GDM1 (cell line): ENCODE data around the gene RPL29.
"Not testable (repeated sequence)": the region's sequence is repeated elsewhere in the genome, so short reads cannot be mapped to it uniquely, and the experiment has no call there.

Source experiments
- DNase-seq: peaks from one replicate; lab custom pipeline; 2025; lab: John Stamatoyannopoulos, UW

Gene RPL29

DNA sequence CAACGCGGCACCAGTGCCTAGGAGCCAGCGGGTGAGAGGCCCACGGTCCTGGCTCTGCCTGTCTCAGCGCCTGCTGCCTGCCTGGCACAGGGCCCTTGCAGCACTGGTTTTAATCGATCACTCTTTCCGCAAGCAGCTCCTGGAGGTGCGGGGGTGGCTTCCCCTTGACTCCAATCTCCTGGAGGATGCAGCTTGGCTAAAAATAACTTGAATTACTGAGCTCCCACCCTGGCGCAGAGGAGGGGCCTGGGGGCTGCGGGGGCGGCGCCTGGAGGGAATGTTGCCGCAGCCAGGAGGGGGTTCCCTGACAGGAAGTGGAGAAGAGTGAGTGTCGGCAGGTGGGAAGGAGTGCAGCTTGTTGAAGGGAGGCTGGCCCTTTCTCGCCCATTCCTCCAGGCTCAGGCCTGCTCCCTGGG lies 9.9 kb upstream of the RPL29 start:
- DNase-seq = no peak

GRCh38 chr3:52004906-52005395 lies 9.3 kb upstream of the RPL29 start:
- no peak for DNase-seq

DNA sequence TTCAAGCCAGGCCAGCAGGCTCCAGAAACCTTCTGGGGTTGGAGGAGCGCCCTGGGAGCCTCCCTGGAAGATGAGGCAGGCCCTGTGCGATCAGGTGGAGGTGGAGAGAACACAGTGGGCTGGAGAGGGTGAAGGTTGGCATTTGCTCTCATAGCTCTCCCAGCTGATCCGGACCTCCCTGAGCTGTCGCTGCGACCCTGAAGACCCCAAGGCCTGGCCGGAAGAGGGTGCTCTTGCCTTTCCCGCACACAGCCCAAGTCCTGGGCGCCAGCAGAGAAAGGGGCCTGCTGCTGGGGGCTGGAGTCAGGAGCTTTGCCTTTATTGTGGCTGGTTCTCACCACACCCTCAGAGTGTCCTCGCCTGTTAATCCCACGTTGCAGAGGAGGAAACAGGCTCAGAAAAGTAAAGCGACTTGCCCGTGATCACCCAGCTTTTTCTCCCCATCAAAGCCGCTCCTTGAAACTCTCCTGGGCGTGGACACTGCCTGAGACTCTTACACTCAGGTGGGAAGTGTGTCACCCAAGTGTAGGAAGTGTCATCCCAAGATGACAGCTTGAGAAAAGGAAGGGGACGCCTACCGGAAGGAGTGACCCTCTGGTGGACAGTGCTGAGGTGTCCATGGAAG lies 8.6 kb upstream of the RPL29 start:
- peak; percentile 45 for DNase-seq

- no peak for DNase-seq
Observed at GRCh38 chr3:52002748-52003147, 7.1 kb upstream of the RPL29 start.

GRCh38 chr3:52001443-52001974 lies 5.8 kb upstream of the RPL29 start:
- DNase-seq = peak; percentile 69

DNA sequence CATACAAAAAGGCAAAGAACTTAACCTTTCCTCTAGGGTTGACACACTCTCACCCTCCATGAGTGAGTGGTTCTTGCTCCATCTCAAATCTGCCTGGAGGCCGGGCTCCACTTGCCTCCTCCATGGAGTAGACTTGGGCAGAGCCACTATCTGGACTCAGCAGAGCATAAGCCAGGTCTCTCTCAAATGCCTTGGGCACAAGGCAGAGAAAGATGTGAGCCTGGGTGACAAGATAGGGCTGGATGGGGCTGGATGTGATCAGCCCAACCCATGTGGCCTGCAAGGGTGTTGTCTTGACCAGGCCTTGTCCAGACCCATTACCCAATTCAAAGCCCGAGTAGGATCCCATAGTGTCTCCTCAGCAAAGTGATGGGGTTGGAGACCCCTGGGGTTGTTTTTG lies 4.2 kb upstream of the RPL29 start:
- no peak for DNase-seq

- no peak for DNase-seq
Observed at GRCh38 chr3:51998774-51999173, 3.1 kb upstream of the RPL29 start.

DNA sequence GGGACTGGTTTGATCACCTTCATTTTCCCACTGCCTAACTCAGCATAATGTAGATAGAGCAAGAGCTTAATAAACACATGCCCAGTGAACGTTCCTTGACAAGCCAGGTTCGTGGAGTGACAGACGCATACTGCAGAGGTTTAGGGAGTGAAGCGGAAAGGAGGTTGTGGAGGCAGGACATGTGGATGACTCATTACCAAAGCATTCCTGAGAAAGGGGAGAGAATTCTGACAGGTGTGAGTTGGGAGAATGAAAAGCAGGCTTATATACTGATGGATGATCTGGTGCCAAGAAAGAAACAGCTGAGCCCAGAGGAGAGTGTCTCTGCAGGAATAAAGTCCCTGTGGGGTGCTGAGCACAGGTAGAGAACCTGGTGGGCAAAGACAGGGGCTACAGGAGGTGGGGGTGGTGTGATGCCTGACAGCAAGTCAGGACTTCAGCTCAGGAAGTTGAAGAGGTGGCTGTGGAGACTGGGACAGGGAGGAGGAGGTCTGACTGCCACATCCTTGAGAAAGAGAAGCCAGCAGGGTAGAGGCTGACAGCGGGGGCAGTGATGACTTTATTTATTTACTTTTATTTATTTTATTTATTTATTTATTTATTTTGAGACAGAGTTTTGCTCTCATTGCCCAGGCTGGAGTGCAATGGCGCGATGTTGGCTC lies 2.4 kb upstream of the RPL29 start:
- DNase-seq = no peak

GRCh38 chr3:51997172-51997571 lies 1.5 kb upstream of the RPL29 start:
- DNase-seq = no peak

DNA sequence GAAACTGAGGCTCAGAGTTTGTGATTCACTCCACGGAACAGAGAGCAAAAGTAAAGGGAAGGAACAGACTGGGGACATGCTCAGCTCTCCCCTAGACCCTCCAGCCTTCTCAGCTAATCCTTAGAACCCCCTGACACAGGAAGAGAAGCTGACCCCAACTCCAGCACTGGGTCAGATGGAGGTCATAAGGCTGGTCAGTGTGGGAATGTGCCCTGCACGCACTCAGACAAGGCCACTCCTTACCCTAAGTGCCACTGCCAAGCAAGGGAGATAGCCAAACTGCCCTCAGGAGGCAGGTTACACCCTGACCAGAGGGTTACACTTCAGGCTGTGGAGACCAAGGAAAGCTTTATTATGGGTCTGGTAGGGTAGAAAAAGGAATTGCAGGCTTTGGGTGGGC lies 1.2 kb downstream of the RPL29 start:
- DNase-seq = no peak

DNA sequence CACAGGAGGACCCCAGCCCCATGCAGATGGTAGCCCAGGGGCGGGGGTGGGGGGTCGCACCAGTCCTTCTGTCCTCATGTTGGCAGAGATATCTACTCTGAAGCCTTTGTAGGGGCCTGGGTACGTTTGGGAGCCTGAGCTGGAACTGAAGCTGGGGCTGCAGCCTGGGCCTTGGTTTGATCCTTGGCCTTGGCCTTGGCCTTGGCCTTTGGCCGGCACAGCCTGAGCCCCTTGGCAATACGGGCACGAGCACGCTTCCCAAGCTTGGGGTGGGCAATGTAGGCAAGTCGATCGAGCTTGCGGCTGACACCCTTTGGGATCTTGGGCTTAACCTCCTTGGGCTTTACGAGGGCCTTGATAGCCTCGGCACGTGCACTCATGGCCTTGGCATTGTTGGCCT lies 2.0 kb downstream of the RPL29 start:
- DNase-seq = not testable (repeated sequence)

- no peak for DNase-seq
Observed at GRCh38 chr3:51992017-51992682, 3.5 kb downstream of the RPL29 start.

- not testable (repeated sequence) for DNase-seq
Observed at GRCh38 chr3:51990501-51990971, 5.2 kb downstream of the RPL29 start.

DNA sequence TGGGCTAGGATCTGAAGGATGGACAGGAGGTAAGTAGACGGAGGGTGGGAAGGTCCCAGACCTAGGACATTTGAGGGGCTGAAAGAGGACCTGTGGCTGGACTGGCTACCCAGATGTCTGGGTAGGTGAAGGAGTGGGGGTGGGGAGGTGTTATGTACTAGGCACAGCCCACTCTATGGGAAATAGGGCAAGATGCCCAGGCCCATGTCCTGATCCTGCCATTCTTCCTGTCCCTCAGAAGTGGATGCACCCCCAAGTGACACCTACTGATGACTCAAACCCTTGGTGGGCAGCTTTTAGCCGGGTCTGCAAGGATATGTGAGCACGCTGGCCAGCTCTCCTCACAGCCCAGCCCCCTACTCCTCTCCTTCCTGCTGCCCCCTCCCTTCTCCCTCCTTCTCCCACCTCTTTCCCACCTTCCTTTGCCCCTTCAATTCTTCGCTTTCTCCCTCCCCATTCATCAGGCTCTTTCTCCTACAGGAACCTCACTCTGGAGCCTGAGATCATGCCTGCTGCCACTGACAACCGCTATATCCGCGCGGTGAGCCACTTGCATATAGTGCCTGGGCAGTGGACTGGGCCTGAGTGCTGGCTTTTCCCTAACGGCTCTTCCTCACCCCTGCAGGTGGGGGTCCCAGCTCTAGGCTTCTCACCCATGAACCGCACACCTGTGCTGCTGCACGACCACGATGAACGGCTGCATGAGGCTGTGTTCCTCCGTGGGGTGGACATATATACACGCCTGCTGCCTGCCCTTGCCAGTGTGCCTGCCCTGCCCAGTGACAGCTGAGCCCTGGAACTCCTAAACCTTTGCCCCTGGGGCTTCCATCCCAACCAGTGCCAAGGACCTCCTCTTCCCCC lies 7.2 kb downstream of the RPL29 start:
- DNase-seq = no peak

DNA sequence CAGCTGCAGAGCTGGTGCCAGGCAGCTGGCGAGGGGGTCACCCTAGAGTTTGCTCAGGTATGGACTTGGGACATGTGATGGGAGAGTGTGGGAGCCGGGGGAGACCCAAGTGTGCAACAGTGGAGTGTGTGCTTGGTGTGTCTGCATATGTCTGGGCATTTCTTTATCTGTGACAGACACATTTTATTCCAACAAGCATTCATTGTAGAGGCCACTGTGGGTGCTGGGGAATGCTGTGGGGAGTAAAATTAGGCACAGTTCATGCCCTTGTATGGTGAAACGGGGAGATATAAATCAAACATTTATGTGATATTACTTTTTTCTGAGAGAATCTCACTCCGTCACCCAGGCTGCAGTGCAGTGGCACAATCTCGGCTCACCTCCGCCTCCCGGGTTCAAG lies 8.1 kb downstream of the RPL29 start:
- no peak for DNase-seq

DNA sequence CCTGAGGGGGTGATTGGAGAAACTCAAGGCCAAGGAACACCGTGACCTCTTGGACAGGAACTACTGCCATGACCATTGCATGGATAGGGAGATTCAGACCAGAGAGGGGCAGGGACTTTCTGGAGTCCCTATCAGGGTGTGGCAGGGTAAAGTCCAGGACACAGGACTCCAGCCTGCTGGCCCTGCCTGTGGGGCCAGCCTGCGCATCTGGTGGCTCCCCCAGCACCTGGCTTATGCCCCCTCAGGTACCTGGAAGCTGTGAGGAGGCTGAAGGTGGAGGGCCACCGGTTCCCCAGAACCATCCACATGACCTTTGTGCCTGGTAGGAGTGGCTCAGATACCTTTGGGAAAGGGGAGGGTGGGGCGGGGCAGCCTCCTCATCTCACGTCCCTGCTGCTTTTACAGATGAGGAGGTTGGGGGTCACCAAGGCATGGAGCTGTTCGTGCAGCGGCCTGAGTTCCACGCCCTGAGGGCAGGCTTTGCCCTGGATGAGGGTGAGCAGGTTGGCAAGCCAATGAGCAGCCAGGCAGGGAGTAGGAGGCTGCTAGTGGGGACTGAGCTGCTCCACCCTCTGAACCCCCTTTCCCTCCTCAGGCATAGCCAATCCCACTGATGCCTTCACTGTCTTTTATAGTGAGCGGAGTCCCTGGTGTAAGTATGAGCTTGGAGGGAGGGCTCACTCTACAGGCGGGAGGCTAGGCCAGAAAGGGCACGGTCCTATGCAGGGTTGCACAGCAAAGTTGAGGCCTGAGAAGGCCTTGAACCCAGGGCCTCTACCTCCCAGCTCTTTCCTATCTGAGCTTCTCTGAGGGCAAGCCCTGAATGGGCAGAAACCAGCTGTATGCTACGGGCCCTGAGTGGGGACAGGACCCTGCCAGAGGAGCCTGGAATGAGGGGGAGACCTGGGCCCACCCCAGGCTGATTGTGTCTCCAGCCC lies 9.4 kb downstream of the RPL29 start:
- no peak for DNase-seq

- DNase-seq = no peak
Observed at GRCh38 chr3:51985063-51985462, 10.6 kb downstream of the RPL29 start.

- no peak for DNase-seq
Observed at GRCh38 chr3:51984269-51984647, 11.4 kb downstream of the RPL29 start.

- DNase-seq = no peak
Observed at GRCh38 chr3:51983578-51984268, 12.0 kb downstream of the RPL29 start.
